Uterus (tissue), 4 donors: ENCODE data around the gene F2RL3. TPM values are rescaled to one million over a fixed set of nuclear protein-coding genes. Genes with fewer than 3 reads are reported as not detected.

Experiments used
- DNase-seq, 2 donors: peaks; one replicate each; pipeline ENCODE4 v3.0.0-alpha.2; 2019 to 2020
- H3K27ac ChIP-seq, 2 donors: fragments of 200-600 bp; sonication (generic); 1 replicate in 1 of 2; 2 replicates in 1 of 2; pipeline ENCODE4 v1.5.1; 2016 to 2018
- H3K27me3 ChIP-seq, 2 donors: fragments of 200-600 bp; sonication (generic); one replicate each; pipeline ENCODE4 v1.5.1; 2018 to 2019; ENCODE audit warnings: control low read depth in 1 of 2
- H3K36me3 ChIP-seq, 2 donors: fragments of 200-600 bp; sonication (generic); one replicate each; pipeline ENCODE4 v1.5.1; 2019; ENCODE audit warnings: control low read depth in 1 of 2
- H3K4me1 ChIP-seq, 2 donors: fragments of 200-600 bp; sonication (generic); one replicate each; pipeline ENCODE4 v1.5.1; 2018 to 2019; ENCODE audit warnings: control low read depth in 1 of 2
- H3K4me3 ChIP-seq, 2 donors: fragments of 200-600 bp; sonication (generic); 1 replicate in 1 of 2; 2 replicates in 1 of 2; pipeline ENCODE4 v1.5.1; 2018 to 2019; ENCODE audit warnings: mild to moderate bottlenecking in 1 of 2
- H3K9me3 ChIP-seq, 2 donors: fragments of 200-600 bp; sonication (generic); one replicate each; pipeline ENCODE4 v1.5.1; 2019; ENCODE audit warnings: control low read depth in 1 of 2
- POLR2A ChIP-seq, 2 donors: fragments of 450-650 bp; IDR thresholded peaks; one replicate each; pipeline ENCODE4 v1.6.1; 2016; ENCODE audit warnings: antibody characterized with exemption in 2 of 2, mild to moderate bottlenecking in 1 of 2, moderate library complexity in 1 of 2
- intact Hi-C: fragments of 100-400 bp; cut with DNase I; formaldehyde crosslinking; loops from one replicate; pipeline ENCODE4 v1.15.1; 2023; ENCODE audit warnings: low total_unique reads
- total RNA-seq, 4 donors: library from RNA; depleted of rRNA in 3 of 4; stranded (reverse); fragments of >200 nt in 3 of 4; gene quantifications; one replicate each; pipeline versions ENCODE4 v1.1.0 to v1.2.4, GENCODE V29; 2014 to 2023
- TF ChIP-seq, protein P1 (sequence below), 4 experiments: fragments of 200-600 bp in 2 of 4; fragments of 450-650 bp in 2 of 4; sonication (generic) in 2 of 4; IDR thresholded peaks; one replicate each; pipeline ENCODE4 v1.5.1; 2016 to 2019; ENCODE audit warnings: antibody characterized with exemption in 4 of 4, mild to moderate bottlenecking in 2 of 4, moderate library complexity in 1 of 4
- donor health status: DM: yes; HTN: yes; CAD: no.

F2RL3 gene
- total RNA-seq, 4 donors from 2014 or later, result 0.07 to 20.0 (median 6.3) TPM

DNA sequence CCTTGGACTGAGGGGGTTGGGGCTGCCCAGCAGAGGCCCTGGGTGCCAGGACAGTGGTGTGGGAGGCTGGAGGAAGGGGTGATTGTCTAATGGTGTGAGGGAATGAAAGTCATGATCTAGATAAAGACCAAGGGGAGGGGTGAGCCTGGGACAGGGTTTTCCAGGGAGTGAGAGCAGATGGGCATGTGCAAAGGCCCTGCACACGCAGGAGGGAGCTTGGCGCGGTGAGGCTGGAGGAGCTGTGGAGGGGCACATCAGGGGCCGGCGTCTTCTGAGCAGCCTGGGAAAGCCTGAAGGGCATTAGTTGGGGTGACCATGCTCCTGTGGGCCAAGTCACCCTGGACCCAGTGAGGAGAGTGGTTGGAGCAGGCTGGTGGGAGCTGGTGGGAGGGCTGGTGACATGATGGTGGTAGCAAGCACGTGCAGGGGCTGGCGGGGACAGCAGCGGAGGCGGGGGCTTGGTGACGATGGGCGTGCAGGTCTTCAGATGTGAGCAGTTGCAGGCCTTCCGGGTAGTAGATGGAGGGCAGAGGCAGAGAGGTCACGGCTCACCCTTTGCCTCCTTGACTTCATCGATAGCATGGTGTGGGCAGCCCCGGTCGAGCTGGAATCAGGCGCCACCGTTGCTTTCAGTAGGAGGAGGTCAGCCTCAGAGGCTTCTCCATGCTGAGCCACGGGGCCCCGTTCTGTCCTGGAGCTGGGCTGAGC lies 20.2 kb upstream of the F2RL3 start:
- H3K36me3 ChIP-seq, result no peaks in the 10 kb centered on the region

DNA sequence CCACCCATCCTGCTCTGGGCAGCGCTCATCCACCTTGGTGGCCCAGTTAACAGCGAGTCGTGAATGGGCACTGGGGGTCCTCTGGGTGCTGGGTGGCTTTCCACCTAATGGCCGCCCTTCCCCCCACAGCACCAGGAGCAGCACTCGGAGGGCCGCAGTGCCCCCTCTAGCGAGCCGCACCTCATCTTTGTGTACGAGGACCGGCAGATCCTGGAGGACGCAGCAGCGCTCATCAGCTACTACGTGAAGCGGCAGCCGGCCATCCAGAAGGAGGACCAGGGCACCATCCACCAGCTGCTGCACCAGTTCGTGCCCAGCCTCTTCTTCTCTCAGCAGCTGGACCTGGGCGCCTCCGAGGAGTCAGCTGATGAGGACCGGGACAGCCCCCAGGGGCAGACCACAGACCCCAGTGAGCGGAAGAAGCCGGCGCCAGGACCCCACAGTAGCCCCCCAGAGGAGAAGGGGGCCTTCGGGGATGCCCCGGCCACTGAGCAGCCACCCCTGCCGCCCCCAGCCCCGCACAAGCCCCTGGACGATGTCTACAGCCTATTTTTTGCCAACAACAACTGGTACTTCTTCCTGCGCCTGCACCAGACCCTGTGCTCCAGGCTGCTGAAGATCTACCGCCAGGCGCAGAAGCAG lies 19.3 kb upstream of the F2RL3 start:
- intact Hi-C loops, result no loop called here
- Histone ChIP-seq H3K27ac (no peak overlapping the region), H3K4me3 (no peak overlapping the region), H3K36me3 (no peaks in the 10 kb centered on the region), H3K27me3 (no peaks in the 10 kb centered on the region), H3K4me1 (no peaks in the 10 kb centered on the region), H3K9me3 (no peaks in the 10 kb centered on the region)
- DNase-seq, result no peak
- TF ChIP-seq POLR2A (IDR thresholded peaks at IDR 0.05), result no peak

More for the DNA sequence above, 20.2 kb upstream of the F2RL3 start:
- Histone ChIP-seq H3K4me1 (no peaks in the 10 kb centered on the region), H3K27me3 (no peaks in the 10 kb centered on the region), H3K9me3 (no peaks in the 10 kb centered on the region), H3K4me3 (no peak overlapping the region), H3K27ac (no peak overlapping the region)
- no peak for DNase-seq
- intact Hi-C loops, result no loop called here
- no peak for TF ChIP-seq POLR2A (IDR thresholded peaks at IDR 0.05)
- TF ChIP-seq, protein P1, sequence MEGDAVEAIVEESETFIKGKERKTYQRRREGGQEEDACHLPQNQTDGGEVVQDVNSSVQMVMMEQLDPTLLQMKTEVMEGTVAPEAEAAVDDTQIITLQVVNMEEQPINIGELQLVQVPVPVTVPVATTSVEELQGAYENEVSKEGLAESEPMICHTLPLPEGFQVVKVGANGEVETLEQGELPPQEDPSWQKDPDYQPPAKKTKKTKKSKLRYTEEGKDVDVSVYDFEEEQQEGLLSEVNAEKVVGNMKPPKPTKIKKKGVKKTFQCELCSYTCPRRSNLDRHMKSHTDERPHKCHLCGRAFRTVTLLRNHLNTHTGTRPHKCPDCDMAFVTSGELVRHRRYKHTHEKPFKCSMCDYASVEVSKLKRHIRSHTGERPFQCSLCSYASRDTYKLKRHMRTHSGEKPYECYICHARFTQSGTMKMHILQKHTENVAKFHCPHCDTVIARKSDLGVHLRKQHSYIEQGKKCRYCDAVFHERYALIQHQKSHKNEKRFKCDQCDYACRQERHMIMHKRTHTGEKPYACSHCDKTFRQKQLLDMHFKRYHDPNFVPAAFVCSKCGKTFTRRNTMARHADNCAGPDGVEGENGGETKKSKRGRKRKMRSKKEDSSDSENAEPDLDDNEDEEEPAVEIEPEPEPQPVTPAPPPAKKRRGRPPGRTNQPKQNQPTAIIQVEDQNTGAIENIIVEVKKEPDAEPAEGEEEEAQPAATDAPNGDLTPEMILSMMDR (IDR thresholded peaks at IDR 0.05), result no peak

DNA sequence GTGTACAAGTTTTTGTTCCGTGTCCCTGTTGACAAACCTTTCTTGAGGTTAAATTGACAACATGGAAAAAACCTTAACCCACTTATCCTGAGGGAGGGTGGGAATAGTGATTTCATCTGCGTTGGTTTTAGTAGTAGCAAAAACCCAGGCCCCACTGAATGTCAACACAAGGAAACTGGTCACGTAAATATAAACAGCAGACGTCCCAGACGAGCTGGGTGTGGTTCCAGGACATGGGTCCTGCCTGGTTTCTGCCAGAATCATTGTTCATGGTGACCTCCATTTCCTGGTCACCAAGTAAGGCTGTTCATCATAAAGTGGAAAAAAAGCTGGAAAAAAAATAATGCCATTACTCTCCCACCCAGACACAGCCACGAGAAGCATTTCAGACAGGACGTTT lies 16.9 kb upstream of the F2RL3 start:
- TF ChIP-seq, protein P1 (IDR thresholded peaks at IDR 0.05), result no peak
- TF ChIP-seq POLR2A (IDR thresholded peaks at IDR 0.05), result no peak
- Histone ChIP-seq H3K27ac (peak overlapping the region in 1 of 2 donors; percentile 27), H3K36me3 (no peaks in the 10 kb centered on the region)

DNA sequence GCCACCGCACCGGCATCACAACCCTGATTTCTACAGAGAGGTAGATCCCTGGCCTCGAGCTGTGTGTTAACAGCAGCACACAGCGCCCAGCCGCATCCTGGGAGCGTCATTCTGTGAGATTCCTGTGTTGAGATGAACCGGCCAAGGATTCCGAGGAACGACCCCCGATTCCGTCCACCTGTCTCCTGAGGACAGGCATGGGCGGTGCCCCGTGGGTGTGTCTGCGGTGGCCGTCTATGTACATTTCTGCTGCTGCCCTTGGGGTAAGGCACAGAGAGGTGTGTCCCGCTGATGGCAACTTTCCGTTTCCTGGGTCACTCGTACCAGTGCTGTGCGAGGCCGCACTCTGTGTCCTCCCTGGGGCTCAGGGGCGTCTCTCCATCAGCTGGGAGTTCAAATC lies 16.1 kb upstream of the F2RL3 start:
- Histone ChIP-seq H3K4me3 (no peak overlapping the region), H3K27me3 (no peaks in the 10 kb centered on the region), H3K4me1 (no peaks in the 10 kb centered on the region), H3K36me3 (no peaks in the 10 kb centered on the region), H3K9me3 (no peaks in the 10 kb centered on the region), H3K27ac (peak overlapping the region; percentile 28 to 46)
- intact Hi-C loops, result no loop called here
- DNase-seq, result no peak
- TF ChIP-seq, protein P1 (IDR thresholded peaks at IDR 0.05), result no peak
- TF ChIP-seq POLR2A (IDR thresholded peaks at IDR 0.05), result no peak

More for the DNA sequence above, 16.9 kb upstream of the F2RL3 start:
- no peak overlapping the region for H3K4me3 ChIP-seq
- no peak for DNase-seq
- no peaks in the 10 kb centered on the region for H3K27me3 ChIP-seq
- H3K9me3 ChIP-seq, result no peaks in the 10 kb centered on the region
- intact Hi-C loops, result no loop called here
- H3K4me1 ChIP-seq, result no peaks in the 10 kb centered on the region

DNA sequence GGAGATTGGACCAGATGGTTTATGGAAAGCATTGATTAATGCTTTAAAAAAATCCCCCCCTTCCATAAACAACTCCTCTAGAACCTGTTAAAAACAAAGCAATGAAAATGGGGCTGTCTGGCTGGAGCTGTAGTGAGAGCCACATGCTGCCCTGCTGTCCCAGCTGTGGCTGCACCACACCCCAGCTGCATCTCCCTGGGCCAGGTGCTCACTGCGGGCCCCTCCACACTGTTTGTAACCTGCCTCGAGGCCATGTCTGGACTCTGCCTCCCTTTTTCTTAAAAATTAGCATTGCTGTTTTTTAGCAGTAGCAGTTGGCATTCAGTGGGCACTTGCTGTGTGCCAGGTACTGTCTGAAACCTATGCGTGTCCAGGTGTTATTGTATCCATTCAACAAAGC lies 15.2 kb upstream of the F2RL3 start:
- Histone ChIP-seq H3K36me3 (no peaks in the 10 kb centered on the region), H3K4me3 (no peak overlapping the region), H3K27ac (no peak overlapping the region), H3K4me1 (no peaks in the 10 kb centered on the region), H3K27me3 (no peaks in the 10 kb centered on the region), H3K9me3 (no peaks in the 10 kb centered on the region)
- no peak for DNase-seq
- intact Hi-C loops, result no loop called here
- no peak for TF ChIP-seq POLR2A (IDR thresholded peaks at IDR 0.05)
- TF ChIP-seq, protein P1 (IDR thresholded peaks at IDR 0.05), result no peak
